Esophagus muscularis mucosa (tissue), 4 donors: ENCODE results near the gene SWT1.

Source experiments
- CTCF ChIP-seq, 3 experiments: fragments of 200-600 bp in 2 of 3; fragments of 450-650 bp in 1 of 3; sonication (generic) in 2 of 3; IDR thresholded peaks; one replicate each; pipeline ENCODE4 v1.5.1; 2017 to 2019; ENCODE audit warnings: antibody characterized with exemption in 3 of 3, mild to moderate bottlenecking in 2 of 3, moderate library complexity in 1 of 3
- EP300 ChIP-seq: sonication (generic); formaldehyde crosslinking; IDR thresholded peaks from one replicate; pipeline ENCODE4 v1.6.1; 2017; ENCODE audit warnings: antibody characterized with exemption
- POLR2A ChIP-seq: fragments of 450-650 bp; IDR thresholded peaks from one replicate; pipeline ENCODE4 v1.6.1; 2017; ENCODE audit warnings: antibody characterized with exemption, moderate library complexity, mild to moderate bottlenecking, low read depth
- POLR2AphosphoS5 ChIP-seq, 2 donors: sonication (generic); formaldehyde crosslinking; IDR thresholded peaks; one replicate each; pipeline ENCODE4 v1.6.1; 2017; ENCODE audit warnings: antibody characterized with exemption in 2 of 2

GRCh38 chr1:185132534-185132933 is 24.4 kb upstream of the SWT1 start:
- no peak for TF ChIP-seq CTCF (IDR thresholded peaks at IDR 0.05)
- no peak for TF ChIP-seq POLR2A
- no peak for TF ChIP-seq EP300
- no peak for TF ChIP-seq POLR2AphosphoS5 (IDR thresholded peaks at IDR 0.05)
